A673 (cell line): ENCODE measurements around the gene ASXL1. TPM values are rescaled to one million over a fixed set of nuclear protein-coding genes. Genes with fewer than 3 reads are reported as not detected.

ENCODE experiments used
- BruUV-seq: library from RNA; stranded (reverse); fragments of 400-500 nt; replicated peaks from 2 replicates; lab custom pipeline; 2021; lab: Mats Ljungman, UMichigan
- CTCF ChIA-PET: fragments of 300-600 bp; sonication (Branson Sonifier 250); formaldehyde crosslinking; loops from one replicate; lab custom pipeline; 2022; ENCODE audit warnings: antibody characterized with exemption; lab: Charles Lee
- POLR2A ChIA-PET: fragments of 300-600 bp; sonication (Branson Sonifier 250); formaldehyde crosslinking; loops from one replicate; lab custom pipeline; 2022; ENCODE audit warnings: antibody characterized with exemption; ENCODE audit not compliant: low non-redundant PET; lab: Charles Lee
- DNase-seq: peaks from one replicate; pipeline ENCODE4 v3.0.0-alpha.2; 2015; ENCODE audit warnings: low spot score
- H3K27ac ChIP-seq: fragments of 200-600 bp; sonication (generic); 2 replicates; pipeline ENCODE4 v1.5.1; 2016; ENCODE audit warnings: mixed run types, low read depth, mild to moderate bottlenecking, mixed read lengths, antibody characterized with exemption, low read length; ENCODE audit not compliant: poor library complexity, severe bottlenecking
- H3K27me3 ChIP-seq: fragments of 200-600 bp; sonication (generic); replicated peaks from 2 replicates; pipeline ENCODE4 v1.6.1; 2017; ENCODE audit warnings: mixed run types, low read depth, mild to moderate bottlenecking, mixed read lengths, antibody characterized with exemption, low read length; ENCODE audit not compliant: insufficient read depth, poor library complexity
- H3K36me3 ChIP-seq: fragments of 200-600 bp; sonication (generic); 2 replicates; pipeline ENCODE4 v1.6.1; 2016; ENCODE audit warnings: mixed run types, mild to moderate bottlenecking, mixed read lengths, antibody characterized with exemption, low read length; ENCODE audit not compliant: insufficient read depth, poor library complexity, severe bottlenecking
- H3K4me1 ChIP-seq: fragments of 200-600 bp; sonication (generic); 2 replicates; pipeline ENCODE4 v1.6.1; 2017; ENCODE audit warnings: mixed run types, mild to moderate bottlenecking, mixed read lengths, antibody characterized with exemption, low read length; ENCODE audit not compliant: insufficient read depth, poor library complexity, severe bottlenecking
- H3K4me3 ChIP-seq: fragments of 200-600 bp; sonication (generic); 2 replicates; pipeline ENCODE4 v1.5.1; 2016; ENCODE audit warnings: low read depth, mixed run types, mild to moderate bottlenecking, mixed read lengths, low read length; ENCODE audit not compliant: poor library complexity, severe bottlenecking
- H3K9me3 ChIP-seq: fragments of 200-600 bp; sonication (generic); 2 replicates; pipeline ENCODE4 v1.6.1; 2016; ENCODE audit warnings: mixed run types, low read depth, mild to moderate bottlenecking, mixed read lengths, antibody characterized with exemption, low read length; ENCODE audit not compliant: poor library complexity, severe bottlenecking
- CTCF ChIP-seq: fragments of 300-800, 200-600 bp; sonication (generic); conservative IDR thresholded peaks from 2 replicates; pipeline ENCODE4 v1.5.1; 2017; ENCODE audit warnings: low read depth, mild to moderate bottlenecking, antibody characterized with exemption, low read length, moderate library complexity, mixed read lengths
- EZH2 ChIP-seq: fragments of 200-600 bp; sonication (generic); IDR thresholded peaks from 2 replicates; pipeline ENCODE4 v1.6.1; 2017; ENCODE audit warnings: borderline replicate concordance, low read depth, mild to moderate bottlenecking, mixed read lengths, antibody characterized with exemption, low read length; ENCODE audit not compliant: poor library complexity, severe bottlenecking
- intact Hi-C: fragments of 100-400 bp; cut with micrococcal nuclease; formaldehyde crosslinking; loops from one replicate; pipeline ENCODE4 v1.10.0; 2022; ENCODE audit not compliant: unreplicated experiment
- total RNA-seq: library from RNA; stranded (reverse); gene quantifications from 2 replicates; pipeline ENCODE4 v1.2.3, GENCODE V29; 2021

The ASXL1 gene
- total RNA-seq, 1 experiment from 2014 or later, result 101 TPM

- CTCF ChIA-PET, result no interaction called here
- no peak for DNase-seq
- Histone ChIP-seq H3K9me3 (no peaks in the 10 kb centered on the region), H3K27me3 (no peaks in the 10 kb centered on the region), H3K4me1 (no peaks in the 10 kb centered on the region), H3K4me3 (no peak overlapping the region), H3K27ac (no peak overlapping the region), H3K36me3 (no peaks in the 10 kb centered on the region)
- intact Hi-C loops, result no loop called here
- no TSS peak for BruUV-seq
- POLR2A ChIA-PET, result no interaction called here
- TF ChIP-seq CTCF (no peak), EZH2 (no peak)
These were observed 88.4 kb downstream of the ASXL1 start for GRCh38 chr20:32446301-32447100.

- ChIA-PET POLR2A (no interaction called here), CTCF (interaction anchor here (0.6 kb wide), 1 partner anchor 89 kb away, joined by 3 read pairs; the partner anchor contains the start of gene ASXL1)
- no peak for DNase-seq
- Histone ChIP-seq H3K4me3 (no peak overlapping the region), H3K4me1 (no peaks in the 10 kb centered on the region), H3K9me3 (no peaks in the 10 kb centered on the region), H3K36me3 (no peaks in the 10 kb centered on the region), H3K27ac (no peak overlapping the region), H3K27me3 (no peaks in the 10 kb centered on the region)
- intact Hi-C loops, result no loop called here
- no TSS peak for BruUV-seq
- no peak for TF ChIP-seq CTCF
- no peak for TF ChIP-seq EZH2
These were observed 89.3 kb downstream of the ASXL1 start for GRCh38 chr20:32447136-32448027.

- no peak for DNase-seq
- TF ChIP-seq CTCF (no peak), EZH2 (no peak)
- no TSS peak for BruUV-seq
- intact Hi-C loops, result no loop called here
- ChIA-PET POLR2A (no interaction called here), CTCF (no interaction called here)
- Histone ChIP-seq H3K4me3 (no peak overlapping the region), H3K27me3 (no peaks in the 10 kb centered on the region), H3K9me3 (no peaks in the 10 kb centered on the region), H3K36me3 (no peaks in the 10 kb centered on the region), H3K27ac (no peak overlapping the region), H3K4me1 (no peaks in the 10 kb centered on the region)
These were observed 90.3 kb downstream of the ASXL1 start for GRCh38 chr20:32448306-32449056.
